ENCODE measurements around the gene PLD1.

The PLD1 gene

GRCh38 chr3:171765511-171765887 is 44.8 kb downstream of the PLD1 start:
- Histone ChIP-seq H3K4me3 (ENCODE audit: insufficient read depth, low read depth, low read length, poor library complexity, severe bottlenecking) (no peak overlapping the region), H3K36me3 (ENCODE audit: control insufficient read depth, insufficient read depth, low read length) (no peaks in the 10 kb centered on the region), H3K27me3 (replicated peaks; ENCODE audit: control insufficient read depth, insufficient read depth, low read length, poor library complexity, severe bottlenecking) (no peaks in the 10 kb centered on the region), H3K27ac (ENCODE audit: insufficient read depth, low read length, poor library complexity, severe bottlenecking) (no peak overlapping the region), H3K9me3 (ENCODE audit: control insufficient read depth, low read length) (no peaks in the 10 kb centered on the region), H3K4me1 (ENCODE audit: control insufficient read depth, insufficient read depth, low read length, poor library complexity, severe bottlenecking) (no peaks in the 10 kb centered on the region)
- DNase-seq, result no peak

DNA sequence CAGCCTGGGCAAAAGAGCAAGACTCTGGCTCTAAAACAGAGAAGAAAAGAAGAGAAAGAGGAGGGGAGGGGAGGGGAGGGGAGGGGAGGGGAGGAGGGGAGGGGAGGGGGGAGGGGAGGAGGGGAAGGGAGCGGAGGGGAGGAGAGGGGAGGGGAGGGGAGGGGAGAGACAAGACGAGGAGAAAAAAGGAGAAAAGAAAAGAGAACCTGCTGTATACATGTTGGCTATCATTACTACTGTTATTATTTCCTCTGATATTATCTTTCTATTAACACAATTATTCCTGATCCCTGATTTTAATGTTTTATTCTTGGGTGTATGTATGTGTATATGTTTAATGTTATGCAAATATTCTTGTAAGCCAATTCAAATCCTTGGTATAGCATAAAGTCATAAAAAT is 46.9 kb downstream of the PLD1 start:
- no peaks in the 10 kb centered on the region for H3K36me3 ChIP-seq (ENCODE audit: control insufficient read depth, insufficient read depth, low read length)
- no peak overlapping the region for H3K27ac ChIP-seq (ENCODE audit: insufficient read depth, low read length, poor library complexity, severe bottlenecking)
- no peak for DNase-seq
- no peaks in the 10 kb centered on the region for H3K27me3 ChIP-seq (replicated peaks; ENCODE audit: control insufficient read depth, insufficient read depth, low read length, poor library complexity, severe bottlenecking)
- H3K9me3 ChIP-seq (ENCODE audit: control insufficient read depth, low read length), result no peaks in the 10 kb centered on the region
- no peaks in the 10 kb centered on the region for H3K4me1 ChIP-seq (ENCODE audit: control insufficient read depth, insufficient read depth, low read length, poor library complexity, severe bottlenecking)
- no peak overlapping the region for H3K4me3 ChIP-seq (ENCODE audit: insufficient read depth, low read depth, low read length, poor library complexity, severe bottlenecking)

GRCh38 chr3:171760477-171760876 is 49.8 kb downstream of the PLD1 start:
- H3K27ac ChIP-seq (ENCODE audit: insufficient read depth, low read length, poor library complexity, severe bottlenecking), result no peak overlapping the region
- no peaks in the 10 kb centered on the region for H3K27me3 ChIP-seq (replicated peaks; ENCODE audit: control insufficient read depth, insufficient read depth, low read length, poor library complexity, severe bottlenecking)
- no peak for DNase-seq
- H3K4me1 ChIP-seq (ENCODE audit: control insufficient read depth, insufficient read depth, low read length, poor library complexity, severe bottlenecking), result no peaks in the 10 kb centered on the region
- no peak overlapping the region for H3K4me3 ChIP-seq (ENCODE audit: insufficient read depth, low read depth, low read length, poor library complexity, severe bottlenecking)
- H3K36me3 ChIP-seq (ENCODE audit: control insufficient read depth, insufficient read depth, low read length), result no peaks in the 10 kb centered on the region
- no peaks in the 10 kb centered on the region for H3K9me3 ChIP-seq (ENCODE audit: control insufficient read depth, low read length)

DNA sequence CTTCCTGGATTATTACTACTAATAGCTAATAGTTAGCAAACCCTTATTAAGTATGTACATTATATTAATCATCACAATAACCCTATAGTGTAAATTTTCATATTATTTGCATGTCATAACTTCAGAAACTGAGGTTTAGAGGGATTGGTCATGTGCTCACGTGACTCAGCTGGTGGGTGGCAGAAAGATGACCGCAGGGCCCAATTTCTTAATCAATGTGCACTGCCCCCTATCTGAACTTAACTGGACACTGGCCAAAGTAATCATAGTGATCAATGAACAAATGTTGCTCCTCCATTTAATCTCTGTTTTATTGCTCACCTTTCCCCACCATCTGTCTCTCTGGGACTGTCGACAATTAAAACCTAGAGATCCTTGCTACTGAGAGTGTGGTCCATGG is 52.2 kb downstream of the PLD1 start:
- Histone ChIP-seq H3K9me3 (ENCODE audit: control insufficient read depth, low read length) (no peaks in the 10 kb centered on the region), H3K27ac (ENCODE audit: insufficient read depth, low read length, poor library complexity, severe bottlenecking) (no peak overlapping the region), H3K4me3 (ENCODE audit: insufficient read depth, low read depth, low read length, poor library complexity, severe bottlenecking) (no peak overlapping the region), H3K36me3 (ENCODE audit: control insufficient read depth, insufficient read depth, low read length) (no peaks in the 10 kb centered on the region), H3K4me1 (ENCODE audit: control insufficient read depth, insufficient read depth, low read length, poor library complexity, severe bottlenecking) (no peaks in the 10 kb centered on the region), H3K27me3 (replicated peaks; ENCODE audit: control insufficient read depth, insufficient read depth, low read length, poor library complexity, severe bottlenecking) (no peaks in the 10 kb centered on the region)
- no peak for DNase-seq

DNA sequence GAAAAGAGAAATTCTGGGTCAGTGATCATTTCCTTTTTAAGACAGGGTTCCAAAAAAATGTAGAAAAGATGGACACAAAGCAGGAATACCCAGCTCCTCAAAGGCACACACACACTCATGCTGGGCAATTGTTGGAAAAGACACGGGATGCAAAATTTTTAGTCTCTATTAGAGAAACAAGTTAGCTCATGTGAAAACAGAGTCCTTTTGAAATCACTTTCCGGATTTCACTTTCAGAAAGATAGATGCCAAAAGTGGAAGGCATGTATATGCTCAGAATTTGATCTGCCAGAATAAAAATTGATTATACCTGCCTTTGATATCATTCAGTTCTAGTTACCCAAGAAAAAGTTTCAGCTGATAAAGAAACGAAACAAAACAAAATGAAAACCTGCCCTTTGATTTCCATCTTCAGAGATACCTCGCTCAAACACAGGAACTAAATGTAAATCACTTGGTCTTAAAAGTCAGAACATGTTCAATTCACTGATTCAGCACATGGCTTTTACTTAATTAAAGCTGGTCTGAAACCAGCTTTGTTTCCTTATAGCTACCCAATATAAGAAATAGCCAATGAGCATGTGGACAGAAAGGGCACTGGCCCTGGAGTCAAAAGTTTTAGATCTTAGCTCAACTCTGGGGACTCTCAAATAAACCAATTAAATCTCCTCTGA is 52.8 kb downstream of the PLD1 start:
- Histone ChIP-seq H3K27ac (ENCODE audit: insufficient read depth, low read length, poor library complexity, severe bottlenecking) (no peak overlapping the region), H3K9me3 (ENCODE audit: control insufficient read depth, low read length) (no peaks in the 10 kb centered on the region), H3K36me3 (ENCODE audit: control insufficient read depth, insufficient read depth, low read length) (no peaks in the 10 kb centered on the region), H3K27me3 (replicated peaks; ENCODE audit: control insufficient read depth, insufficient read depth, low read length, poor library complexity, severe bottlenecking) (no peaks in the 10 kb centered on the region), H3K4me1 (ENCODE audit: control insufficient read depth, insufficient read depth, low read length, poor library complexity, severe bottlenecking) (no peaks in the 10 kb centered on the region), H3K4me3 (ENCODE audit: insufficient read depth, low read depth, low read length, poor library complexity, severe bottlenecking) (no peak overlapping the region)
- DNase-seq, result no peak

GRCh38 chr3:171755656-171756055 is 54.6 kb downstream of the PLD1 start:
- Histone ChIP-seq H3K27ac (ENCODE audit: insufficient read depth, low read length, poor library complexity, severe bottlenecking) (no peak overlapping the region), H3K27me3 (replicated peaks; ENCODE audit: control insufficient read depth, insufficient read depth, low read length, poor library complexity, severe bottlenecking) (no peaks in the 10 kb centered on the region)
- no peak for DNase-seq

DNA sequence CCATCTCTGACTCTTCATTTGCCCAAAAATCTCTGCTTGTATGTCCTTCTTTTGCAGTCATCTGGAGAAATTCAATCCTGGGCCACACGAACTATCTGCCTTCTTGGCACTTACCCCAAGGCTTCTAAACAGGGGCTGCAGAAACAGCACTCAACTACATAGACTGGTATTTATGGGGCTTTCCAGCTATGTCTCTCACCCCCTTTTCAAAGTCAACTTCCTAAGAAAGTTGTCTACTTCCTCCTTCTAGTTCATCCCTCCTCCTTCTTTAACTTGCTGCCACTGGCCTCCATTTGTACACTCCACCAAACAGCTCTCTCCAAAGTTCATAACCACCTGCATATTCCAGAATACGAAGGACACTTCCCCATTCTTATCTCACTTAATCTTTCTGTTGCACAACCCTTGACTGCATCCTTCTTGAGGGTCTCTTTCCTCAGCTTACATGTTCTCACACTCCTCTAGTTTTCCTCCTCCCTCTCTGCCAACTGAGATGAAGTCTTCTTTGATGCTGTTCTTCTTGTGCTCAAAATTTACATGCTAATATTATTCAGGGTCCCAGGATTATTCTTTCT is 55.2 kb downstream of the PLD1 start:
- H3K4me3 ChIP-seq (ENCODE audit: insufficient read depth, low read depth, low read length, poor library complexity, severe bottlenecking), result no peak overlapping the region
- no peaks in the 10 kb centered on the region for H3K4me1 ChIP-seq (ENCODE audit: control insufficient read depth, insufficient read depth, low read length, poor library complexity, severe bottlenecking)
- no peak for DNase-seq
- H3K27me3 ChIP-seq (replicated peaks; ENCODE audit: control insufficient read depth, insufficient read depth, low read length, poor library complexity, severe bottlenecking), result no peaks in the 10 kb centered on the region
- H3K27ac ChIP-seq (ENCODE audit: insufficient read depth, low read length, poor library complexity, severe bottlenecking), result no peak overlapping the region
- H3K9me3 ChIP-seq (ENCODE audit: control insufficient read depth, low read length), result no peaks in the 10 kb centered on the region
- H3K36me3 ChIP-seq (ENCODE audit: control insufficient read depth, insufficient read depth, low read length), result no peaks in the 10 kb centered on the region

More at GRCh38 chr3:171755656-171756055, 54.6 kb downstream of the PLD1 start:
- H3K4me1 ChIP-seq (ENCODE audit: control insufficient read depth, insufficient read depth, low read length, poor library complexity, severe bottlenecking), result no peaks in the 10 kb centered on the region
- no peaks in the 10 kb centered on the region for H3K9me3 ChIP-seq (ENCODE audit: control insufficient read depth, low read length)
- no peaks in the 10 kb centered on the region for H3K36me3 ChIP-seq (ENCODE audit: control insufficient read depth, insufficient read depth, low read length)
- H3K4me3 ChIP-seq (ENCODE audit: insufficient read depth, low read depth, low read length, poor library complexity, severe bottlenecking), result no peak overlapping the region

GRCh38 chr3:171753665-171754408 is 56.4 kb downstream of the PLD1 start:
- H3K9me3 ChIP-seq (ENCODE audit: control insufficient read depth, low read length), result no peaks in the 10 kb centered on the region
- no peaks in the 10 kb centered on the region for H3K36me3 ChIP-seq (ENCODE audit: control insufficient read depth, insufficient read depth, low read length)
- H3K4me1 ChIP-seq (ENCODE audit: control insufficient read depth, insufficient read depth, low read length, poor library complexity, severe bottlenecking), result no peaks in the 10 kb centered on the region
- DNase-seq, result no peak
- no peak overlapping the region for H3K4me3 ChIP-seq (ENCODE audit: insufficient read depth, low read depth, low read length, poor library complexity, severe bottlenecking)
- H3K27ac ChIP-seq (ENCODE audit: insufficient read depth, low read length, poor library complexity, severe bottlenecking), result no peak overlapping the region
- no peaks in the 10 kb centered on the region for H3K27me3 ChIP-seq (replicated peaks; ENCODE audit: control insufficient read depth, insufficient read depth, low read length, poor library complexity, severe bottlenecking)

GRCh38 chr3:171753025-171753472 is 57.2 kb downstream of the PLD1 start:
- Histone ChIP-seq H3K27ac (ENCODE audit: insufficient read depth, low read length, poor library complexity, severe bottlenecking) (no peak overlapping the region), H3K27me3 (replicated peaks; ENCODE audit: control insufficient read depth, insufficient read depth, low read length, poor library complexity, severe bottlenecking) (no peaks in the 10 kb centered on the region), H3K36me3 (ENCODE audit: control insufficient read depth, insufficient read depth, low read length) (no peaks in the 10 kb centered on the region), H3K9me3 (ENCODE audit: control insufficient read depth, low read length) (no peaks in the 10 kb centered on the region), H3K4me3 (ENCODE audit: insufficient read depth, low read depth, low read length, poor library complexity, severe bottlenecking) (no peak overlapping the region), H3K4me1 (ENCODE audit: control insufficient read depth, insufficient read depth, low read length, poor library complexity, severe bottlenecking) (no peaks in the 10 kb centered on the region)
- DNase-seq, result no peak

- Histone ChIP-seq H3K9me3 (ENCODE audit: control insufficient read depth, low read length) (no peaks in the 10 kb centered on the region), H3K36me3 (ENCODE audit: control insufficient read depth, insufficient read depth, low read length) (no peaks in the 10 kb centered on the region), H3K27me3 (replicated peaks; ENCODE audit: control insufficient read depth, insufficient read depth, low read length, poor library complexity, severe bottlenecking) (no peaks in the 10 kb centered on the region), H3K27ac (ENCODE audit: insufficient read depth, low read length, poor library complexity, severe bottlenecking) (no peak overlapping the region), H3K4me1 (ENCODE audit: control insufficient read depth, insufficient read depth, low read length, poor library complexity, severe bottlenecking) (no peaks in the 10 kb centered on the region), H3K4me3 (ENCODE audit: insufficient read depth, low read depth, low read length, poor library complexity, severe bottlenecking) (no peak overlapping the region)
- DNase-seq, result no peak
Measured at GRCh38 chr3:171752329-171752728, 58.0 kb downstream of the PLD1 start.

Measured in effector memory CD4-positive, alpha-beta T cell (primary cell).